HEK293 (cell line): Measurements from ENCODE around the gene PNKD.

Source experiments
- EGR2 ChIP-seq: fragments of 450-650 bp; formaldehyde crosslinking; IDR thresholded peaks from 2 replicates; pipeline ENCODE4 v1.5.1; 2016; ENCODE audit warnings: low read depth, missing biosample characterization, missing genetic modification characterization
- FEZF1 ChIP-seq: fragments of 450-650 bp; formaldehyde crosslinking; IDR thresholded peaks from 2 replicates; pipeline ENCODE4 v1.5.1; 2016; ENCODE audit warnings: missing biosample characterization, missing genetic modification characterization
- GLI4 ChIP-seq: fragments of 450-650 bp; formaldehyde crosslinking; IDR thresholded peaks from 2 replicates; pipeline ENCODE4 v1.5.1; 2016; ENCODE audit warnings: missing biosample characterization, missing genetic modification characterization
- GLIS1 ChIP-seq: fragments of 450-650 bp; formaldehyde crosslinking; IDR thresholded peaks from 2 replicates; pipeline ENCODE4 v1.5.1; 2016; ENCODE audit warnings: missing biosample characterization, missing genetic modification characterization
- REST ChIP-seq: fragments of 450-650 bp; formaldehyde crosslinking; IDR thresholded peaks from 2 replicates; pipeline ENCODE4 v1.5.1; 2016; ENCODE audit warnings: missing biosample characterization, missing genetic modification characterization
- SALL2 ChIP-seq: fragments of 450-650 bp; formaldehyde crosslinking; IDR thresholded peaks from 2 replicates; pipeline ENCODE4 v1.5.0; 2017; ENCODE audit warnings: missing biosample characterization, mild to moderate bottlenecking, missing genetic modification characterization, borderline replicate concordance
- SP2 ChIP-seq: fragments of 450-650 bp; formaldehyde crosslinking; IDR thresholded peaks from 2 replicates; pipeline ENCODE4 v1.5.1; 2016; ENCODE audit warnings: missing biosample characterization, missing genetic modification characterization
- ZBTB8A ChIP-seq: fragments of 450-650 bp; formaldehyde crosslinking; IDR thresholded peaks from 2 replicates; pipeline ENCODE4 v1.5.1; 2016; ENCODE audit warnings: missing biosample characterization, missing genetic modification characterization
- ZNF132 ChIP-seq: fragments of 450-650 bp; formaldehyde crosslinking; IDR thresholded peaks from 2 replicates; pipeline ENCODE4 v1.5.1; 2017; ENCODE audit warnings: missing biosample characterization, missing genetic modification characterization, borderline replicate concordance
- ZNF175 ChIP-seq: fragments of 450-650 bp; formaldehyde crosslinking; IDR thresholded peaks from 2 replicates; pipeline ENCODE4 v1.5.1; 2016; ENCODE audit warnings: missing biosample characterization, missing genetic modification characterization
- ZNF184 ChIP-seq: fragments of 450-650 bp; IDR thresholded peaks from 2 replicates; pipeline ENCODE4 v1.5.1; 2018; ENCODE audit warnings: missing biosample characterization, mild to moderate bottlenecking, missing genetic modification characterization
- ZNF23 ChIP-seq: fragments of 450-650 bp; formaldehyde crosslinking; IDR thresholded peaks from 2 replicates; pipeline ENCODE4 v1.5.1; 2016; ENCODE audit warnings: missing biosample characterization, missing genetic modification characterization, borderline replicate concordance
- ZNF24 ChIP-seq: fragments of 450-650 bp; formaldehyde crosslinking; IDR thresholded peaks from 2 replicates; pipeline ENCODE4 v1.5.1; 2016; ENCODE audit warnings: missing biosample characterization, missing genetic modification characterization
- ZNF302 ChIP-seq: fragments of 450-650 bp; formaldehyde crosslinking; IDR thresholded peaks from 2 replicates; pipeline ENCODE4 v1.5.1; 2016; ENCODE audit warnings: missing biosample characterization, missing genetic modification characterization, low read depth
- ZNF37A ChIP-seq: fragments of 450-650 bp; IDR thresholded peaks from 2 replicates; pipeline ENCODE4 v1.5.1; 2018; ENCODE audit warnings: missing biosample characterization, missing genetic modification characterization
- ZNF549 ChIP-seq: fragments of 450-650 bp; IDR thresholded peaks from 2 replicates; pipeline ENCODE4 v1.5.1; 2018; ENCODE audit warnings: missing biosample characterization, missing genetic modification characterization, mild to moderate bottlenecking, inconsistent platforms, moderate library complexity
- ZNF585B ChIP-seq: fragments of 450-650 bp; formaldehyde crosslinking; IDR thresholded peaks from 2 replicates; pipeline ENCODE4 v1.5.1; 2016; ENCODE audit warnings: missing biosample characterization, missing genetic modification characterization
- ZNF629 ChIP-seq: fragments of 450-650 bp; formaldehyde crosslinking; IDR thresholded peaks from 2 replicates; pipeline ENCODE4 v1.5.1; 2017; ENCODE audit warnings: missing biosample characterization, missing genetic modification characterization
- ZNF677 ChIP-seq: fragments of 450-650 bp; IDR thresholded peaks from 2 replicates; pipeline ENCODE4 v1.5.0; 2018; ENCODE audit warnings: missing biosample characterization, mild to moderate bottlenecking, missing genetic modification characterization, moderate library complexity
- ZNF707 ChIP-seq: fragments of 450-650 bp; formaldehyde crosslinking; IDR thresholded peaks from 2 replicates; pipeline ENCODE4 v1.5.1; 2016; ENCODE audit warnings: missing biosample characterization, missing genetic modification characterization
- ZNF776 ChIP-seq: fragments of 450-650 bp; formaldehyde crosslinking; IDR thresholded peaks from 2 replicates; pipeline ENCODE4 v1.5.0; 2017; ENCODE audit warnings: missing biosample characterization, missing genetic modification characterization, borderline replicate concordance
- ZNF837 ChIP-seq: fragments of 450-650 bp; formaldehyde crosslinking; IDR thresholded peaks from 2 replicates; pipeline ENCODE4 v1.5.1; 2016; ENCODE audit warnings: missing biosample characterization, missing genetic modification characterization
- TF ChIP-seq, protein P1 (sequence below): fragments of 450-650 bp; formaldehyde crosslinking; conservative IDR thresholded peaks from 2 replicates; pipeline ENCODE4 v1.5.1; 2016; ENCODE audit warnings: low read depth, missing biosample characterization, missing genetic modification characterization
- TF ChIP-seq, protein P2 (sequence below): fragments of 450-650 bp; formaldehyde crosslinking; IDR thresholded peaks from 2 replicates; pipeline ENCODE4 v1.5.1; 2017; ENCODE audit warnings: missing biosample characterization, missing genetic modification characterization
- TF ChIP-seq, protein P3 (sequence below): fragments of 450-650 bp; formaldehyde crosslinking; IDR thresholded peaks from 2 replicates; pipeline ENCODE4 v1.5.1; 2017; ENCODE audit warnings: missing biosample characterization, missing genetic modification characterization
- TF ChIP-seq, protein P4 (sequence below): fragments of 450-650 bp; IDR thresholded peaks from 2 replicates; pipeline ENCODE4 v1.5.1; 2018; ENCODE audit warnings: missing biosample characterization, mild to moderate bottlenecking, missing genetic modification characterization
- TF ChIP-seq, protein P5 (sequence below): fragments of 450-650 bp; formaldehyde crosslinking; IDR thresholded peaks from 2 replicates; pipeline ENCODE4 v1.5.1; 2016; ENCODE audit warnings: missing biosample characterization, missing genetic modification characterization, low read depth

Gene PNKD

DNA sequence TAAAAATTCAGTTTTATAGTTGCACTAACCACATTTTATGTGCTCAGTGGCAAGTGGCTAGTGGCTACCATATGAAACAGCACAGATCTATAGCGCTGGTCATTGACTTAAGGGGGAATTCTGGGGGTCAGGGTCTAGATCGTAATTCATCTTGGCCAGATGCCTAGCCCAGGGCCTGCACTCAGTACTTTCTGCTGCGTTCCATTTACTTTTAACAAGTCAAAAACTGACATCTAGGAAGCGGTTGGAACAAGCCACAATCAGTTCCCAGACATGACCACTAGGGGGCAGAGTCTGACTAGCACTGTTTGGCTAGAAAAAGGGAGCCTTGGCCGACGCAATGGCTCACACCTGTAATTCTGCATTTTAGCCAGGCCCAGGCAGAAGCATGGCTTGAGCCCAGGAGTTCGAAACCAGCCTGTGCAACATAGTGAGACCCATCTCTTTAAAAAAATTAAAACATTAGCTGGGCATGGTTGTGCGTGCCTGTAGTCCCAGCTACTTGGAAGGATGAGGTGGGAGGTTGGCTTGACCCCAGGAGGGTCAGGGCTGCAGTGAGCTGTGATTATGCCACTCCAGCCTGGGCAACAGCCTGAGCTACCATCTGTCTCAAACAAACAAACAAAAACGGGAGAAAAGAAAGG is 31.0 kb downstream of the PNKD start (continued):
- TF ChIP-seq REST = no peak
- TF ChIP-seq ZNF175 (tag by site-specific recombination) = no peak
- TF ChIP-seq, protein P1, sequence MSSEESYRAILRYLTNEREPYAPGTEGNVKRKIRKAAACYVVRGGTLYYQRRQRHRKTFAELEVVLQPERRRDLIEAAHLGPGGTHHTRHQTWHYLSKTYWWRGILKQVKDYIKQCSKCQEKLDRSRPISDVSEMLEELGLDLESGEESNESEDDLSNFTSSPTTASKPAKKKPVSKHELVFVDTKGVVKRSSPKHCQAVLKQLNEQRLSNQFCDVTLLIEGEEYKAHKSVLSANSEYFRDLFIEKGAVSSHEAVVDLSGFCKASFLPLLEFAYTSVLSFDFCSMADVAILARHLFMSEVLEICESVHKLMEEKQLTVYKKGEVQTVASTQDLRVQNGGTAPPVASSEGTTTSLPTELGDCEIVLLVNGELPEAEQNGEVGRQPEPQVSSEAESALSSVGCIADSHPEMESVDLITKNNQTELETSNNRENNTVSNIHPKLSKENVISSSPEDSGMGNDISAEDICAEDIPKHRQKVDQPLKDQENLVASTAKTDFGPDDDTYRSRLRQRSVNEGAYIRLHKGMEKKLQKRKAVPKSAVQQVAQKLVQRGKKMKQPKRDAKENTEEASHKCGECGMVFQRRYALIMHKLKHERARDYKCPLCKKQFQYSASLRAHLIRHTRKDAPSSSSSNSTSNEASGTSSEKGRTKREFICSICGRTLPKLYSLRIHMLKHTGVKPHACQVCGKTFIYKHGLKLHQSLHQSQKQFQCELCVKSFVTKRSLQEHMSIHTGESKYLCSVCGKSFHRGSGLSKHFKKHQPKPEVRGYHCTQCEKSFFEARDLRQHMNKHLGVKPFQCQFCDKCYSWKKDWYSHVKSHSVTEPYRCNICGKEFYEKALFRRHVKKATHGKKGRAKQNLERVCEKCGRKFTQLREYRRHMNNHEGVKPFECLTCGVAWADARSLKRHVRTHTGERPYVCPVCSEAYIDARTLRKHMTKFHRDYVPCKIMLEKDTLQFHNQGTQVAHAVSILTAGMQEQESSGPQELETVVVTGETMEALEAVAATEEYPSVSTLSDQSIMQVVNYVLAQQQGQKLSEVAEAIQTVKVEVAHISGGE (tag by site-specific recombination) = no peak
- no peak for TF ChIP-seq EGR2
- TF ChIP-seq, protein P2, sequence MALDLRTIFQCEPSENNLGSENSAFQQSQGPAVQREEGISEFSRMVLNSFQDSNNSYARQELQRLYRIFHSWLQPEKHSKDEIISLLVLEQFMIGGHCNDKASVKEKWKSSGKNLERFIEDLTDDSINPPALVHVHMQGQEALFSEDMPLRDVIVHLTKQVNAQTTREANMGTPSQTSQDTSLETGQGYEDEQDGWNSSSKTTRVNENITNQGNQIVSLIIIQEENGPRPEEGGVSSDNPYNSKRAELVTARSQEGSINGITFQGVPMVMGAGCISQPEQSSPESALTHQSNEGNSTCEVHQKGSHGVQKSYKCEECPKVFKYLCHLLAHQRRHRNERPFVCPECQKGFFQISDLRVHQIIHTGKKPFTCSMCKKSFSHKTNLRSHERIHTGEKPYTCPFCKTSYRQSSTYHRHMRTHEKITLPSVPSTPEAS (tag by site-specific recombination) = no peak
- no peak for TF ChIP-seq ZNF302 (tag by site-specific recombination)
- TF ChIP-seq FEZF1 (tag by site-specific recombination) = no peak
- TF ChIP-seq, protein P3, sequence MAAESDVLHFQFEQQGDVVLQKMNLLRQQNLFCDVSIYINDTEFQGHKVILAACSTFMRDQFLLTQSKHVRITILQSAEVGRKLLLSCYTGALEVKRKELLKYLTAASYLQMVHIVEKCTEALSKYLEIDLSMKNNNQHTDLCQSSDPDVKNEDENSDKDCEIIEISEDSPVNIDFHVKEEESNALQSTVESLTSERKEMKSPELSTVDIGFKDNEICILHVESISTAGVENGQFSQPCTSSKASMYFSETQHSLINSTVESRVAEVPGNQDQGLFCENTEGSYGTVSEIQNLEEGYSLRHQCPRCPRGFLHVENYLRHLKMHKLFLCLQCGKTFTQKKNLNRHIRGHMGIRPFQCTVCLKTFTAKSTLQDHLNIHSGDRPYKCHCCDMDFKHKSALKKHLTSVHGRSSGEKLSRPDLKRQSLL (tag by site-specific recombination) = no peak
- TF ChIP-seq ZNF677 (tag by site-specific recombination) = no peak
- TF ChIP-seq ZNF629 (tag by site-specific recombination) = no peak
- no peak for TF ChIP-seq SALL2 (tag by site-specific recombination)
- no peak for TF ChIP-seq ZNF837 (tag by site-specific recombination)
- TF ChIP-seq ZNF24 = 0 out of 2 replicates have a peak, but pooled peaks have one; percentile 44
- TF ChIP-seq ZNF184 = no peak
- TF ChIP-seq, protein P4, sequence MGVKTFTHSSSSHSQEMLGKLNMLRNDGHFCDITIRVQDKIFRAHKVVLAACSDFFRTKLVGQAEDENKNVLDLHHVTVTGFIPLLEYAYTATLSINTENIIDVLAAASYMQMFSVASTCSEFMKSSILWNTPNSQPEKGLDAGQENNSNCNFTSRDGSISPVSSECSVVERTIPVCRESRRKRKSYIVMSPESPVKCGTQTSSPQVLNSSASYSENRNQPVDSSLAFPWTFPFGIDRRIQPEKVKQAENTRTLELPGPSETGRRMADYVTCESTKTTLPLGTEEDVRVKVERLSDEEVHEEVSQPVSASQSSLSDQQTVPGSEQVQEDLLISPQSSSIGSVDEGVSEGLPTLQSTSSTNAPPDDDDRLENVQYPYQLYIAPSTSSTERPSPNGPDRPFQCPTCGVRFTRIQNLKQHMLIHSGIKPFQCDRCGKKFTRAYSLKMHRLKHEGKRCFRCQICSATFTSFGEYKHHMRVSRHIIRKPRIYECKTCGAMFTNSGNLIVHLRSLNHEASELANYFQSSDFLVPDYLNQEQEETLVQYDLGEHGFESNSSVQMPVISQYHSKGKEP = peak; percentile 63; the same call in 1 of the 2 replicates
- no peak for TF ChIP-seq ZNF132 (tag by site-specific recombination)
- TF ChIP-seq, protein P5, sequence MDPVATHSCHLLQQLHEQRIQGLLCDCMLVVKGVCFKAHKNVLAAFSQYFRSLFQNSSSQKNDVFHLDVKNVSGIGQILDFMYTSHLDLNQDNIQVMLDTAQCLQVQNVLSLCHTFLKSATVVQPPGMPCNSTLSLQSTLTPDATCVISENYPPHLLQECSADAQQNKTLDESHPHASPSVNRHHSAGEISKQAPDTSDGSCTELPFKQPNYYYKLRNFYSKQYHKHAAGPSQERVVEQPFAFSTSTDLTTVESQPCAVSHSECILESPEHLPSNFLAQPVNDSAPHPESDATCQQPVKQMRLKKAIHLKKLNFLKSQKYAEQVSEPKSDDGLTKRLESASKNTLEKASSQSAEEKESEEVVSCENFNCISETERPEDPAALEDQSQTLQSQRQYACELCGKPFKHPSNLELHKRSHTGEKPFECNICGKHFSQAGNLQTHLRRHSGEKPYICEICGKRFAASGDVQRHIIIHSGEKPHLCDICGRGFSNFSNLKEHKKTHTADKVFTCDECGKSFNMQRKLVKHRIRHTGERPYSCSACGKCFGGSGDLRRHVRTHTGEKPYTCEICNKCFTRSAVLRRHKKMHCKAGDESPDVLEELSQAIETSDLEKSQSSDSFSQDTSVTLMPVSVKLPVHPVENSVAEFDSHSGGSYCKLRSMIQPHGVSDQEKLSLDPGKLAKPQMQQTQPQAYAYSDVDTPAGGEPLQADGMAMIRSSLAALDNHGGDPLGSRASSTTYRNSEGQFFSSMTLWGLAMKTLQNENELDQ (tag by site-specific recombination) = no peak
- no peak for TF ChIP-seq ZNF707 (tag by site-specific recombination)
- TF ChIP-seq ZNF776 (tag by site-specific recombination) = no peak
- TF ChIP-seq ZNF23 (tag by site-specific recombination) = no peak
- TF ChIP-seq SP2 (tag by site-specific recombination) = no peak
- peak; percentile 40; the same call in 1 of the 2 replicates for TF ChIP-seq ZBTB8A (tag by site-specific recombination)
- no peak for TF ChIP-seq GLI4 (tag by site-specific recombination)
- TF ChIP-seq ZNF585B (tag by site-specific recombination) = no peak
- no peak for TF ChIP-seq ZNF549 (tag by site-specific recombination)
- no peak for TF ChIP-seq ZNF37A (tag by site-specific recombination)
- no peak for TF ChIP-seq GLIS1 (tag by site-specific recombination)
